ENCODE results near the gene RBCK1. TPM values are rescaled to one million over a fixed set of nuclear protein-coding genes. Genes with fewer than 3 reads are reported as not detected.
A peak's percentile ranks its signal among the peaks of the same experiment; 100 is the strongest.
"Not testable (repeated sequence)": the region's sequence is repeated elsewhere in the genome, so short reads cannot be mapped to it uniquely, and the experiment has no call there.

The RBCK1 gene
- polyA plus RNA-seq, 1 donor, result 86.9 TPM

DNA sequence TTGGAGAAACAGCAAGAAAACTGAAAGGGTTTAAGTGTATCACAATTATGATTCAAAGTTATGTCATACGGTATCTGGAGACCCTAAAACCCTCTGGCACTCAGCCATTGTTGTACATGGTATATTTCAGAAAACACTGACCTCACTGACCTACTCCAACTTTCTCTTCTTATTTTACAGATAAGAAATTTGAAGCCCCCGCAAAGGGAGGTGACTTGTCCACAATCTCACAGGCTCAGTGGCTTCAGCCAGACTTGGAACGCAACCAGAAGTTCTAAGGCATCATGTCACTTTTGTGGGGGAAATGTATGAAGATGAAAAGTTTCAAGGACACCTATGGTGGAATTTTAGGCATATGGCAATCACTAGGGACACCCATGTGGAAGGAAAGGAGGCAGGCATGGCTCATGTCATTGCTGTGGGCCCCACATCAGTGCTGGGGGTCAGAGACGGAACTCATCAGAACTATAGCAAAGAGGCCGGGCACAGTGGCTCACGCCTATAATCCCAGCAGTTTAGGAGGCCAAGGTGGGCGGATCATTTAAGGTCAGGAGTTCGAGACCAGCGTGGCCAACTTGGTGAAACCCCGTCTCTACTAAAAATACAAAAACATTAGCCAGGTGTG is 32.7 kb upstream of the RBCK1 start:
- peaks cover 22% of the 10 kb centered on the region for H3K27me3 ChIP-seq (ENCODE audit: control insufficient read depth, insufficient read depth, low read length)
- no peak for DNase-seq
- no peak overlapping the region for H3K27ac ChIP-seq (ENCODE audit: low read length)
- WGBS (ENCODE audit: insufficient coverage, low lambda C conversion rate), result no CpG with 5 or more reads among the region's 10 CpGs
- no peaks in the 10 kb centered on the region for H3K36me3 ChIP-seq (ENCODE audit: control insufficient read depth, insufficient read depth, low read length)
- peaks cover 2% of the 10 kb centered on the region for H3K4me1 ChIP-seq (ENCODE audit: control insufficient read depth, insufficient read depth, low read length)
- no peaks in the 10 kb centered on the region for H3K9me3 ChIP-seq (ENCODE audit: control insufficient read depth, low read depth, low read length)
- H3K4me3 ChIP-seq (ENCODE audit: low read length), result no peak overlapping the region

DNA sequence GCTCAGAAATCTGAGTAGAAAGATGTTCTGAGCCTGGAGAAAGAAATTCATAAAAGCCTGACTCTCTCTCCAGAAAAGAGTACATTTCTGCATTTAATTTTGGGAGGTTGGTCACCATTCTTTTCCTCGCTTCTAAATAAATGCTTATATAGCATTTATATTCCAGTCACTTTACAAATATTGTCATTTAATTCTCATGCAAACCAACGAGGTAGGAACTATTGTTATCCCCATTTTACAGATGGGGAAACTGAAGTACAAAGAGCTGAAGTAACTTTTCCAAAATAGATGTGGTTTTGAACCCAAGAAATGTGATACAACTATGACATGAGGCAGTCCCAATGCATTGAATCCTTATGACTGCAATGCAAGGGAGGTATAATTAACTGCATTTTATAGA is 32.0 kb upstream of the RBCK1 start:
- Histone ChIP-seq H3K4me1 (ENCODE audit: control insufficient read depth, insufficient read depth, low read length) (peaks cover 2% of the 10 kb centered on the region), H3K4me3 (ENCODE audit: low read length) (no peak overlapping the region), H3K27me3 (ENCODE audit: control insufficient read depth, insufficient read depth, low read length) (peaks cover 25% of the 10 kb centered on the region), H3K36me3 (ENCODE audit: control insufficient read depth, insufficient read depth, low read length) (no peaks in the 10 kb centered on the region), H3K27ac (ENCODE audit: low read length) (no peak overlapping the region), H3K9me3 (ENCODE audit: control insufficient read depth, low read depth, low read length) (peaks cover under 1% of the 10 kb centered on the region)
- DNase-seq, result no peak
- 71% methylated on average over 2 of the region's 2 CpGs for WGBS (ENCODE audit: insufficient coverage, low lambda C conversion rate)

DNA sequence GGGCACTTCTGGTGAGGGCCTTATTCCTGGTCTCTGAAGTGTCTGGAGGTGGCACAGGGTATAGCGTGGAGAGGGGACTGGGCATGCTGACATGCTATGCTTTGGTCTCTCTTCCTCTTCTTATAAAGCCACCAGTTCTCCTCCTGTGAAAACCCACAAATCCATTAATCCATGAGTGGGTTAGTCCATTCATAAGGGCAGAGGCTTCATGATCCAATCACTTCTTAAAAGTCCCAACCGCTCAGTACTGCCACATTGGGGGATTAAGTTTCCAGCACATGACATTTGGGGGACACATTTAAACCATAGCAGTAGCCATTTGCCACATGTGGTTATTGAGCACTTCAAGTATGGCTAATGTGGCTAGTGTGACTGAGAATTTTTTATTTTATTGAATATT is 31.3 kb upstream of the RBCK1 start:
- no CpG with 5 or more reads among the region's 2 CpGs for WGBS (ENCODE audit: insufficient coverage, low lambda C conversion rate)
- Histone ChIP-seq H3K4me3 (ENCODE audit: low read length) (no peak overlapping the region), H3K36me3 (ENCODE audit: control insufficient read depth, insufficient read depth, low read length) (no peaks in the 10 kb centered on the region), H3K27me3 (ENCODE audit: control insufficient read depth, insufficient read depth, low read length) (peaks cover 31% of the 10 kb centered on the region), H3K4me1 (ENCODE audit: control insufficient read depth, insufficient read depth, low read length) (peaks cover 2% of the 10 kb centered on the region), H3K9me3 (ENCODE audit: control insufficient read depth, low read depth, low read length) (peaks cover 2% of the 10 kb centered on the region), H3K27ac (ENCODE audit: low read length) (no peak overlapping the region)
- DNase-seq, result no peak

DNA sequence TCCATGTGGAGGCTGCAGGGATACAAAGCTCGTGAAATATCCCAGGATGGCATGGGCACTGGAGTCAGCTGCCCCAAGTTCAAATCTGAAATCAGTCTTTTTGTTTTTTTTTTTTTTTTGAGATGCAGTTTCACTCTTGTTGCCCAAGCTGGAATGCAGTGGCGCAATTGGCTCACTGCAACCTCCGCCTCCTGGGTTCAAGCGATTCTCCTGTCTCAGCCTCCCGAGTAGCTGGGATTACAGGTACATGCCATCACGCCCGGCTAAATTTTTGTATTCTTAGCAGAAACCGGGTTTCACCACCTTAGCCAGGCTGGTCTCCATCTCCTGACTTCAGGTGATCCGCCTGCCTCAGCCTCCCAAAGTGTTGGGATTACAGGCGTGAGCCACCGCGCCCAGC is 30.5 kb upstream of the RBCK1 start:
- not testable (repeated sequence) for H3K9me3 ChIP-seq (ENCODE audit: control insufficient read depth, low read depth, low read length); H3K27ac ChIP-seq (ENCODE audit: low read length); H3K4me3 ChIP-seq (ENCODE audit: low read length); H3K36me3 ChIP-seq (ENCODE audit: control insufficient read depth, insufficient read depth, low read length); H3K4me1 ChIP-seq (ENCODE audit: control insufficient read depth, insufficient read depth, low read length); DNase-seq
- peaks cover 38% of the 10 kb centered on the region for H3K27me3 ChIP-seq (ENCODE audit: control insufficient read depth, insufficient read depth, low read length)
- WGBS (ENCODE audit: insufficient coverage, low lambda C conversion rate), result no CpG with 5 or more reads among the region's 12 CpGs

GRCh38 chr20:378961-379336 is 29.1 kb upstream of the RBCK1 start:
- no peaks in the 10 kb centered on the region for H3K4me1 ChIP-seq (ENCODE audit: control insufficient read depth, insufficient read depth, low read length)
- no peaks in the 10 kb centered on the region for H3K36me3 ChIP-seq (ENCODE audit: control insufficient read depth, insufficient read depth, low read length)
- no CpG with 5 or more reads among the region's 5 CpGs for WGBS (ENCODE audit: insufficient coverage, low lambda C conversion rate)
- peaks cover 2% of the 10 kb centered on the region for H3K9me3 ChIP-seq (ENCODE audit: control insufficient read depth, low read depth, low read length)
- H3K27ac ChIP-seq (ENCODE audit: low read length), result no peak overlapping the region
- DNase-seq, result no peak
- no peak overlapping the region for H3K4me3 ChIP-seq (ENCODE audit: low read length)
- H3K27me3 ChIP-seq (ENCODE audit: control insufficient read depth, insufficient read depth, low read length), result peaks cover 41% of the 10 kb centered on the region

GRCh38 chr20:380763-381580 is 27.1 kb upstream of the RBCK1 start:
- H3K4me3 ChIP-seq (ENCODE audit: low read length), result peak overlapping the region; percentile 43
- whole genome bisulfite sequencing (ENCODE audit: insufficient coverage, low lambda C conversion rate), result no CpG with 5 or more reads among the region's 93 CpGs
- H3K27me3 ChIP-seq (ENCODE audit: control insufficient read depth, insufficient read depth, low read length), result peaks cover 41% of the 10 kb centered on the region
- H3K27ac ChIP-seq (ENCODE audit: low read length), result no peak overlapping the region
- DNase-seq, result peak in 1 of 2 donors; percentile 56
- peaks cover 2% of the 10 kb centered on the region for H3K9me3 ChIP-seq (ENCODE audit: control insufficient read depth, low read depth, low read length)
- no peaks in the 10 kb centered on the region for H3K36me3 ChIP-seq (ENCODE audit: control insufficient read depth, insufficient read depth, low read length)
- no peaks in the 10 kb centered on the region for H3K4me1 ChIP-seq (ENCODE audit: control insufficient read depth, insufficient read depth, low read length)

DNA sequence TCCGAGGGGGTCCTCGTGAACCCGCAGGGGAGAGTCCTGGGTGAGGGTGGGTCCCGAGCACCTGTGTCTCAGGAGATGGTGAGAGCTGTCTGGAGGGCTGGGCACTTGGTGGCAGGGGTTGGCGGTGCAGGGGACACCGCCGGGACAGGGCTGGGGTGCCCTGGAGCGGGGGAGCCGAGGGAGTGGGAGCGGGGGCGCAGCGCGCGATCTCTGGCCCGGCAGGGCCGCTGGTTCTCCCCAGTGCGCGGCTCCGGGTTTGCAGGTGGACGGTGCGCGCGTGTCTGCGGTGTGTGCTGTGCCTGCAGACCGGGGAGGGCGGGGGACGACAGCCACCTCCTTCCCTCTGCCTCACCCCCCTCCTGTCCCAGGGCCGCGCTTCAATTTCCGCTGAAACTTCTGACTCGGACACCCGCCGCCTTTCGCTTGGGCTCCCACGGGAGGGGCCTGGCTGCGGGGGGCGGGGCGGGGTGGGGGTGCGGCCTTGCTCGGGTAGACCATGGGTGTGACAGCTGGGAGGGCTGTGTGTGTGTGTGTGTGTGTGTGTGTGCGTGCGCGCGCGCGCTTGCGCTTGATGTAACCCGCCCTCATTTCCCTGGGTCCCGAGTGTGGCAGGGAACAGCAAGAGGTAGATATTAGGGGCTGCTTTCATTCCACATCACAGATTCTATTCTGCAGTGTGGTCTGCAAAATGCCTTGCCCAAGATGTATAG is 26.4 kb upstream of the RBCK1 start:
- Histone ChIP-seq H3K36me3 (ENCODE audit: control insufficient read depth, insufficient read depth, low read length) (no peaks in the 10 kb centered on the region), H3K27ac (ENCODE audit: low read length) (no peak overlapping the region), H3K27me3 (ENCODE audit: control insufficient read depth, insufficient read depth, low read length) (peaks cover 38% of the 10 kb centered on the region), H3K4me1 (ENCODE audit: control insufficient read depth, insufficient read depth, low read length) (no peaks in the 10 kb centered on the region), H3K9me3 (ENCODE audit: control insufficient read depth, low read depth, low read length) (peaks cover 2% of the 10 kb centered on the region), H3K4me3 (ENCODE audit: low read length) (peak overlapping the region; percentile 43)
- no CpG with 5 or more reads among the region's 49 CpGs for WGBS (ENCODE audit: insufficient coverage, low lambda C conversion rate)
- peak in 1 of 2 donors; percentile 67 for DNase-seq

- no peak overlapping the region for H3K4me3 ChIP-seq (ENCODE audit: low read length)
- H3K27ac ChIP-seq (ENCODE audit: low read length), result no peak overlapping the region
- H3K4me1 ChIP-seq (ENCODE audit: control insufficient read depth, insufficient read depth, low read length), result no peaks in the 10 kb centered on the region
- WGBS (ENCODE audit: insufficient coverage, low lambda C conversion rate), result no CpG with 5 or more reads among the region's 8 CpGs
- H3K9me3 ChIP-seq (ENCODE audit: control insufficient read depth, low read depth, low read length), result peaks cover 2% of the 10 kb centered on the region
- DNase-seq, result no peak
- H3K36me3 ChIP-seq (ENCODE audit: control insufficient read depth, insufficient read depth, low read length), result no peaks in the 10 kb centered on the region
- peaks cover 36% of the 10 kb centered on the region for H3K27me3 ChIP-seq (ENCODE audit: control insufficient read depth, insufficient read depth, low read length)
These were observed 25.6 kb upstream of the RBCK1 start for GRCh38 chr20:382291-383115.

- no peak for DNase-seq
- Histone ChIP-seq H3K4me1 (ENCODE audit: control insufficient read depth, insufficient read depth, low read length) (no peaks in the 10 kb centered on the region), H3K27ac (ENCODE audit: low read length) (no peak overlapping the region), H3K4me3 (ENCODE audit: low read length) (no peak overlapping the region), H3K27me3 (ENCODE audit: control insufficient read depth, insufficient read depth, low read length) (peaks cover 29% of the 10 kb centered on the region), H3K9me3 (ENCODE audit: control insufficient read depth, low read depth, low read length) (peaks cover 2% of the 10 kb centered on the region), H3K36me3 (ENCODE audit: control insufficient read depth, insufficient read depth, low read length) (no peaks in the 10 kb centered on the region)
- no CpG with 5 or more reads among the region's 5 CpGs for WGBS (ENCODE audit: insufficient coverage, low lambda C conversion rate)
These were observed 24.2 kb upstream of the RBCK1 start for GRCh38 chr20:383889-384288.

- DNase-seq, result no peak
- no peaks in the 10 kb centered on the region for H3K36me3 ChIP-seq (ENCODE audit: control insufficient read depth, insufficient read depth, low read length)
- no peaks in the 10 kb centered on the region for H3K4me1 ChIP-seq (ENCODE audit: control insufficient read depth, insufficient read depth, low read length)
- H3K27me3 ChIP-seq (ENCODE audit: control insufficient read depth, insufficient read depth, low read length), result peaks cover 24% of the 10 kb centered on the region
- no peak overlapping the region for H3K4me3 ChIP-seq (ENCODE audit: low read length)
- H3K9me3 ChIP-seq (ENCODE audit: control insufficient read depth, low read depth, low read length), result peaks cover 2% of the 10 kb centered on the region
- no CpG with 5 or more reads among the region's 1 CpG for WGBS (ENCODE audit: insufficient coverage, low lambda C conversion rate)
- no peak overlapping the region for H3K27ac ChIP-seq (ENCODE audit: low read length)
These were observed 23.4 kb upstream of the RBCK1 start for GRCh38 chr20:384723-385122.
